HG03354 (cell line): Measurements from ENCODE around the gene BRD3.
"Not testable (repeated sequence)": the region's sequence is repeated elsewhere in the genome, so short reads cannot be mapped to it uniquely, and the experiment has no call there.

Source experiments
- ATAC-seq: cut with Tn5 transposase; IDR thresholded peaks from one replicate; pipeline ENCODE4 v1.9.1; 2021; ENCODE audit warnings: mild to moderate bottlenecking; ENCODE audit not compliant: unreplicated experiment, poor library complexity, severe bottlenecking

The BRD3 gene

DNA sequence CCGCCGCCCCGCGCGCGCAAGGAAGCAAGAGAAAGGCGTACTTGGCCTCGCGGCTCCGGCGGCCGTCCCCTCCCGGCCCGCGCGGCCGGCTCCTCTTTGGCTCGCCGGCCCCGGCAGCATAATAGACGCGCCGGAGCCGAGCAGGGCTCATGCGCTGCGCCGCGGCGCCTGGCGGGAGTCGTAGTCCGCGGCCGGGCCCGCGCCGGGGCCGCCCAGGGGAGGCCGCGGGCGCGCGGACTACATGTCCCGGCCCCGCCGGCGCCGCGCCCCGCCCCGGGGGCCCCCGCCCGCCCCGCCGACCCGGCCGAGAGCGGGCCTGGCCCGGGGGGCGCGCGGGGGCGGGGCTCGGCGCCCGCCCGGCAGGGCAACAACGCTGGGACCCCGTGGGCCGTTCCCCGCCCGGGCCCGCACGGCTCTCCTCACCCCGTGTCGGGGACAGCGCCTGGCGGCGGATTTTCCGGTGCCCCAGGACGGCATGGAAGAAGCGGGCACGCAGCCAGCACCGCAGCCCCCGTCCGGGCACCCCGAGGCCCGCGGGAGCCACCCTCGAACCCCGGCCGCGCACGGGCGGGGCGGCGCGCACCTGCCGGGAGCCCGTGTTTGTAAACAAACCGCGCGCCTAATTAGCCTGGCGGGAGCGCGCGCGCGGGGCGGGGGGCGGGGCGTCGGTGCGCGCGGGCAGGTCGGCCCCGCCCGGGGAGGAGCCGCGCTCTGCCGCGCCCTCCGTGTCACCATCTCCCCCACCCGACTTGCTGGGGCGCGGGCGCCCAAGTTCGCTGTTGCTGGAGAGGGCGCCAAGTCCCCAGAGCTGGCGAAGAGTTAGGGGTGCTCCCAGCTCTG lies at the start of gene BRD3:
BRD3 (minus strand) TSS at position 123 of the 840 bp plus-strand sequence. CDS start 14,549 bp downstream, outside the sequence.
- peak; percentile 79 for ATAC-seq

DNA sequence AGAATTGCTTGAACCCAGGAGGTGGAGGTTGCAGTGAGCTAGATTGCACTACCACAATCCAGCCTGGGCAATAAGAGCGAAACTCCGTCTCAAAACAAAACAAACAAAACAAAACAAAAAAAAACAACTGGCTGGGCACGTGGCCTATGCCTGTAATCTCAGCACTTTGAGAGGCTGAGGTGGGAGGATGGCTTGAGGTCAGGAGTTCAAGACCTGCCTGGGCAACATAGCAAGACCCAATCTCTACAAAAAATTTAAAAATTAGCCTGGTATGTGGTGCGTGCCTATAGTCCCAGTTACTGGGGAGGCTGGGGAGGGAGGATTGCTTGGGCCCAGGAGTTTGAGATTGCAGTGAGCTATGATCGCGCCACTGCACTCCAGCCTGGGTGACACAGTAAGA lies 44.7 kb upstream of the BRD3 start:
- no peak for ATAC-seq

DNA sequence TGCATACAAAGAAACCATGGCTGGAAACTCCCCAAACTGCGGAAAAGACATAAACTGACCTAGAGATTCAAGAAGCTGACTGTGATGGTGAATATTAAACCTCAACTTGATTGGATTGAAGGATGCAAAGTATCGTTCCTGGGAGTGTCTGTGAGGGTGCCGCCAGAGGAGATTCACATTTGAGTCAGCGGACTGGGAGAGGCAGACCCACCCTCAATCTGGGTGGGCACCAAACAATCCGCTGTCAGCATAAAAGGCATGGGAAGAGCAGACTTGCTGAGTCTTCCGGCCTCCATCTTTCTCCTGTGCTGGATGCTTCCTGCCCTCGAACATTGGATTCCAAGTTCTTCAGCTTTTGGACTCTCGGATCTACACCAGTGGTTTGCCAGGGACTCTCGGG lies 43.2 kb upstream of the BRD3 start:
- no peak for ATAC-seq

DNA sequence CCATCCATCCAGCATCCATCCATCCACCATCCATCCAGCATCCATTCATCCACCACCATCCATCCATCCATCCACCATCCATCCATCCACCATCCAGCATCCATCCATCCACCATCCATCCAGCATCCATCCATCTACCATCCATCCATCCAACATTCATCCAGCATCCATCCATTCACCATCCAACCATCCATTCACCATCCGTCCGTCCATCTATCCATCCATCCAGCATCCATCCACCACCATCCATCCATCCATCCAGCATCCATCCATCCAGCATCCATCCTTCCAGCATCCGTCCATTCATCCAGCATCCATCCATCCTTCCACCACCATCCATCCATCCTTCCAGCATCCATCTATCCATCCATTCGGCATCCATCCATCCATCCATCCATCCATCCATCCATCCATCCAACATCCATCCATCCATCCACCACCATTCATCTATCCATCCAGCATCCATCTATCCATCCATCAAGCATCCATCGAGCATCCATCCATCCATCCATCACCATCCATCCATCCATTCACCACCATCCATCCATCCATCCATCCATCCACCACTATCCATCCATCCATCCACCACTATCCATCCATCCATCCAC lies 35.7 kb upstream of the BRD3 start:
- ATAC-seq, result no peak

DNA sequence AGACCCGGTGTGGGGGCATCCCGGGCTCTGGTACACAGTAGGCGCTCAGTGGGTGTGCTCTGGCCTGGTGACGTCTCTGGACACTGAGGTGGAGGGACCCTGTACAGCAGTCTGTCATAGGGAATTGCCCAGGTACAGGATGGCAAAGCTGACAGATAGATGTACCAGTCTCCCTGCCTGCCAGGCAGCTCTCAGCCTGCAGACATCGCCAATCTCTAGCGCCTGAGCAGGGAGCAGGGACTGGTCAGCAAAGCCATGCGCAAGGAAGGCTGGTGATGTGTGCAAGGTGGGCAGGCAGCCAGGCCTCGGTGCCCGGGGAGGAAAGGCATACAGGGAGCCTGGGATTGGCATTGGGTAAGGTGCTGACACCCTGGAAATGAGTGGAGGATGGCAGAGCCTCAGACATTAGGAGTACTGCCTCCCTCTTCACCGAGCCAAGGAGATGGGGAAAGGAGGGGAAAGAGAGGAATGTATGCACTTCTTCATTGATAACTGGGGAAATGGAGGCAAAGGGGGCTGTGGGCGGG lies 33.9 kb upstream of the BRD3 start:
- no peak for ATAC-seq

DNA sequence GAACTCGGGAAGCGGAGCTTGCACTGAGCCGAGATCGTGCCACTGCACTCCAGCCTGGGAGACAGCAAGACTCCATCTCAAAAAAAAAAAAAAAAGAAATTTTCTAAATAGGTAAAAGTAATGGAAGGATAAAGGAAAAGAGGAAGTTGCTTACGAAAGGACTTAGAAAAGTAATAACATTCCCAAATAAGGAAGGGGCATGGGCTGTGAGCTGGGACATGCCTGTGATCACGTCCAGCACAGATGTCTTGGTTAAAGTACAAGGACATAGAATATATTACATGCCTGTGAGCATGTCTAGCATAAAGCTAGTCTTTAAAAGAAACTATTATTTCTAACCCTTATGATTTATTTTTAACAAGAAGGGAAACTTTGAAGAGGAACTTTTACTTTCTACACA lies 33.3 kb upstream of the BRD3 start:
- ATAC-seq, result not testable (repeated sequence)

DNA sequence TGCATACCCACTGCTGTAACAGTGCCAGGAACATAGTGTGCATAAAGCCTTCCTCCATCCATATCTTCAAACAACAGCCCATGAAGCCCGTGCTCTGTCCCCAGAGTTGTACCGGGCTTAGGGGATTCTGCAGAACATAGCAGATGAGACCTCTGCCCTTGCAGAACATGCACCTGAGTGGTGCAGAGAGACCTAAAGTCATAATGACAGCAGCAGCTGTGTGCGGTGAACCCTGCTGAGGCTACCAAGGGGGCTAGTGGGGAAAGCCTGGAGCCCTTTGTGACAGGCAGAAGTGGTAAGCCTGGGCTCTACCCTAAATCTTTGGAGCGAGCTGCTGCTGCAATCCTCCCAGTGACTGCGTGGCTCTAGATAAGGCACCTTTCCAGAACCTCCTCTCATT lies 32.2 kb upstream of the BRD3 start:
- no peak for ATAC-seq

DNA sequence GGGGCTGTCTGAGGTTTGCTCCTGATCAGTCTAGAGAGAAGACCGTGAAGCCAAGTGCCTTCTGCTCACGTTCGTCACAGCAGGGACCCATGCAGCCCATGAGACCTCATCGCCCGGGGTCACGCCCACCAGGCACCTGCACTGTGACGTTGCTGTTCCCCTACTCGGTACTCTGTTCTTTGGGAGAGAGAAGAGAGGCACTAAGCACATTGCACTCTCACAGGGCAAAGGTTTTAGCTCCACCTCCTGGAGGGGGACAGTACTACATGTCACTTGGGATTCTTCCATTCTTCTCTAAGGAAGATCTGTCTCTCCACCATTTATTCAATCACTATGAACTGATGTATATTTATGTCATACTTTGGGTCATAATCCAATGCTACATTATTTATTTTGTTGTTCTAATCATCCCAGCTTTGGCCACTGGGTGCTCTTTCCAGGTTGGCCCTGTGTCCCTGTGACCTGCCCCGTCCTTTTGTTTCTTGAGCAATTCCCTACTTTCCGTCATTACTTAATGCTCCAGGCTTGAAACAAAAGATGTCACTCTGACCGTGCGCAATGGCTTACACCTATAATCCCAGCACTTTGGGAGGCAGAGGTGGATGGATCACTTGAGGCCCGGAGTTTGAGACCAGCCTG lies 31.4 kb upstream of the BRD3 start:
- ATAC-seq, result no peak

DNA sequence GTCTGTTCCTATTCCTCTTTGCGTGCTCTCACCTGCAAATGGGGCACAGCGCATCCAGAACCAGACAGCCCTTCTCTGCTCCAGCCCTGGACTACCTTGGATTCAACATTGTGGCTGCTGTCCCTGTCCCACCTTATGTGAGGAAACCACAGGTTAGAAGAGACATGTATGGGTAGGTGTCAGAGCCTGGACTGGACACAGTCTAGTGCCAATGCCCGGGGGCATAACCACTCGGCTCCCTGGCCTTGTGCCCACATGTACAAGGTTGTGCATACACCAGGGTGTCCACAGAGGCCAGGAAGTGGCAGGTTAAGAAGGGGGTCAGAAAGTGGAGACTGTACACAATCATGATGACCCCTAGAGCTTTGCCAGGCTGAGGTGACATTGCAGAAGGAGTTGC lies 22.1 kb upstream of the BRD3 start:
- ATAC-seq, result no peak

DNA sequence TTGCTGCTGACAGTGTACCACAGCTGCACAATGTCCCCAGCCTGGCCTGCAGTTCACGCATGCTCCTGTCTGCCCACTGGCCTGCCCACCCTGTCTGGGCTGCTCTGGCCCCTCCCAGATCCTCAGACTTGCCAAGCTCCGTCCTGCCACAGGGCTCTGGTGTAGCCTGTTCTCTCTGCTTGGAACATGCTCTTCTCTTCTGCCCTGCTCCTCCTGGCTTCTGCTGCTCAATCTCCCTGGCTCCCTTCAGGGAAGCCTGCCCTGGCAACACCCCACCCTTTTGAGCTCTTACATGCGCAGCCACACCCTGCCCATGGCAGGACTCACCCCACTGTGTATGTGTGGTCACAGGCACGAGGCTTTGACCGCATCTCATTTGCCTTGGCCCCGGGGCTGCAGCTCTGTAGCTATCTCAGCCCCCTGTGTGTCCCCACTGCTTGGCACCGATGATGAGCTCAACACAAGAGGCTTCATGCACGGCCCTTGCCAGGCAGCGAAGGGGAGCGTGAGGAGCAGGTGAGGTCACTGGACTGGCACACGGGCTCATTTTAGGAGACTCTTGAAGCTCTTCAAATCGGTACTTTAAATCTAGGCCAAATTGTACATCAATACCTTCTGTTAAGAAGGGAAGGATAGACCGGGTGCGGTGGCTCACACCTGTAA lies 20.4 kb upstream of the BRD3 start:
- no peak for ATAC-seq

DNA sequence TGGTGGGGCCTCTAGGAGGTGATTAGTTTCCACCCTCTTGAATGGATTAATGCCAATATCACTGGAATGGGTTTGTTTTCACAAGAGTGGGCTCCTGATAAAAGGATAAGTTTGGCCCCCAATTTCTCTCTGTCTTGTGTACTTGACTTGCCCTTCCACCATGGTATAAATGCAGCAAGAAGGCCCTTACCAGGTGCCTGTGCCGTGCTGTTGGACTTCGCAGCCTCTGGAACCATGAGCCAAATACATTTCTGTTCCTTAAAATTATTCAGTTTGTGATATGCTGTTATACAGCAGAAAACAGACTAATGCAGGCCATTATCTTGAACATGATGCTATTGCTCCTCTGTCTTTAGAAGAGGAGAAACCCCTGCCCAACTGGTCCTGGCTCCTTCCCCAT lies 17.8 kb upstream of the BRD3 start:
- ATAC-seq, result no peak

DNA sequence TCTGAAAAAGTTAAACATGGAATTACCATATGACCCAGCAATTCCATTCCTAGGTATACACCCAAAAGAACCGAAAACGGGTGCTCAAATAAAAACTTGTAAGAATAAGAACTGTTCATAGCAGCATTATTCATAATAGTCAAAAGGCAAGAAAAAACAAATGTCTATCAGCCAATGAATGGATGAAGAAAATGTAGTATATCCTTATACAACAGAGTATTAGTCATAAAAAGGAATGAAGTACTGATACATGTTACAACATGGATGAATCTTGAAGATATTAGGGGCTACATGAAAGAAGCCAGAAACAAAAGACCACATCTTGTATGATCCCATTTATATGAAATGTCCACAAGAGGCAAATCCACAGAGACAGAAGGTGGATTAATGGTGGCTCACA lies 15.6 kb upstream of the BRD3 start:
- no peak for ATAC-seq

DNA sequence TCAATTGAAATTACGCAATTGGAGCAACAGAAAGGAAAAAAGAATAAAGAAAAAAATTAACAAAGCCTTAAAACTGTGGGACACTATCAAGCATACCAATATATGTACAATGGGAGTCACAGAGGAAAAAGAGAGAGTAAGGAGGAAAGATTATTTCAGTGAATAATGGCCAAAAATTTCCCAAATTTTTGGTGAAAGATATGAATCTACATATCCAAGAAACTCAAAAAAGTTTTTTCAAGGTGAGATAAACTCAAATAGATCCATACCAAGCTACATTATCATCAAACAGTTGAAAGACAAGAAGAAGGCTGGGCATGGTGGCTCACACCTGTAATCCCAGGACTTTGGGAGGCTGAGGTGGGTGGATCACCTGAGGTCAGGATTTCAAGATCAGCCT lies 8.8 kb upstream of the BRD3 start:
- no peak for ATAC-seq

DNA sequence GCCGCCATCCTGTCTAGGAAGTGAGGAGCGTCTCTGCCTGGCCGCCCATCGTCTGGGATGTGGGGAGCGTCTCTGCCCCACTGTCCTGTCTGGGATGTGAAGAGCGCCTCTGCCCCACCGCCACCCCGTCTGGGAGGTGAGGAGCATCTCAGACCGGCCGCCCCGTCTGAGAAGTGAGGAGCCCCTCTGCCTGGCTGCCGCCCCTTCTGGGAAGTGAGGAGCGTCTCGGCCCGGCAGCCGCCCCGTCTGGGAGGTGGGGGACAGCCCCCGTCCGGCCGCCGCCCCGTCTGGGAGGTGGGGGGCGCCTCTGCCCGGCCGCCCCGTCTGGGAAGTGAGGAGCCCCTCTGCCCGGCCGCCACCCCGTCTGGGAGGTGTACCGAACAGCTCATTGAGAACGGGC lies 7.9 kb upstream of the BRD3 start:
- not testable (repeated sequence) for ATAC-seq

DNA sequence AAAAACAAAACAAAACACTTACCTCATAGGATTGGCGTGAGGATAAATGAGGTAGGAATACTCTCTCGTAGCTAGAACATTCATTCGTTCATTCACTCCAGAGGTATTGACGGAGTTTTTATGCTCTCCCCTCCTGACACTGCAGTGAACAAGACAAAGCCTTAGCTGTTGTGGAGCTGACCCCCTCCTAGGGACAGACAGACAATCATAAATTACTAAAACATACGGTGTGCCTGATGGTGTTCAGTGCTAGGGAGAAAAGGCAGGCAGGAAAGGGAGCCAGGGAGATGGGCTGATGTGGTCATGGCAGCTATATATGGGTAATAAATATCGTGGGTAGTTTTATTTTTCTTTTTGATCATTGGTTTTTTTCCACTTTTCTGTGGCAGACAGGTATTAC lies 5.7 kb upstream of the BRD3 start:
- no peak for ATAC-seq

DNA sequence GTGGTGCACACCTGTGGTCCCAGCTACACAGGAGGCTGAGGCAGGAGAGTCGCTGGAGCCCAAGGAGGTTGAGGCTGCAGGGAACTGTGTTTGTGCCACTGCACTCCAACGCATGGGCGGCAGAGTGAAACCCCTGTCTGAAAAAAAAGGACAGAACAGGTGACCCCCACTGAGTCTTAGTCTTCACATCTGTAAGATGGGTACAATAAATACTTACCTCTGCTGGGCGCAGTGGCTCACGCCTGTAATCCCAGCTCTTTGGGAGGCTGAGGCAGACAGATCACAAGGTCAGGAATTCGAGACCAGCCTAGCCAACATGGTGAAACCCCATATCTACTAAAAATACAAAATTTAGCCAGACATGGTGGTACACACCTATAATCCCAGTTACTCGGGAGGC lies 4.9 kb upstream of the BRD3 start:
- ATAC-seq, result not testable (repeated sequence)

DNA sequence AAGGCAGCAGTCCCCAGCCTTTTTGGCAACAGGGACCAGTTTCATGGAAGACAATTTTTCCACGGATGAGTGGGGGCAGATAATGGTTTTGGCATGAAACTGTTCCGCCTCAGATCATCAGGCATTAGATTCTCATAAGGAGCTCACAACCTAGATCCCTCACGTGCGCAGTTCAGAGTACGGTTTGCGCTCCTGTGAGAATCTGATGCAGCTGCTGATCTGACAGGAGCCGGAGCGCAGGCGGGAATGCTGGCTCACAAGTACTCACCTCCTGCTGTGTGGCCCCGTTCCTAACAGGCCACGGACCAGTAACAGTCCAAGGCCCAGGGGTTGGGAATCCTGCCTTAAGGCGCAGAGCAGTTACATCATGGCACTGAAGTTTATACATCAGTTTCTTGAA lies 3.3 kb upstream of the BRD3 start:
- ATAC-seq, result no peak

DNA sequence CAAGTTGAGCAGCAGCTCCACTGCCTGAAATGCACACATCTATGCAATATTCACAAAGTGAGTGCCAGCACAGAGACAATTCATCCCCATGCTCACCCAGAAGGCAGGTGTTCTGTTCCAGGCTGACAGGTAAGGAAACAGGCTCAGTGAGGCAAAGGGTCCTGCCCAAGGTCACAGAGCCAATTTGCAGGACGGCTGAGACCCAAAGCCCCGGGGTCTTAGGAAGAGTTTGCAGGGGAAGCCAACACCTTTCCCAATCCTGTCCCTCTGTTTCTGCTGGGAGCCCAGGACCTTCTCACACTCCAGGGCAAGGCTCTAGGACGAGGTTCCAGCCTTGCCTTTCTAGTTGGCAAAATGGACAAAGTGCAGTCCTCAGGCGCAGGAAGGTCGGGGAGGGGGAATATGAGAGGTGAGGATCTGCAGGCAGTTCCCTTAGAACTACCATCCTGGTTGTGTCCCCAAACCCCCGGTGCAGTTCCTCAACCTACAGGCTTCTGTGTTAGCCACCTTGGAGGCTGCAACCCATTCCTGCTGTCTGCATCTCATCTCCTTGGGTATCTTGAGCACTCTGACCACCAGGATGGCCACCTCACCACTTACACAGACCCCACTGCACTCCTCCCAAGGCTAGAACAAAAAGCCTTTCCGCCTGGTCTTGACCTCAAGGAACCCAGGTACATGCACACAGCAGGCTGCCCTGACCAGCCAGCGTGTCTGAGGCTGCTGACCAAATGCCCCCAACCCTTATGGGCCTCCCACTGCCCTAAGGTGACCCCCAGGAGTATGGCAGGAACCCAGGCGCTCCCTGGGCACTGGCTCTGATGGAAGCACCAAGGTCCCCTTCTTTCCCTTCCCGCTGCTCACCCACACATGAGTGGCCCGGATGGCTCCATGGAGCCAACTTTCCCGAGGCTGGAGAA lies 1.9 kb upstream of the BRD3 start:
- no peak for ATAC-seq

DNA sequence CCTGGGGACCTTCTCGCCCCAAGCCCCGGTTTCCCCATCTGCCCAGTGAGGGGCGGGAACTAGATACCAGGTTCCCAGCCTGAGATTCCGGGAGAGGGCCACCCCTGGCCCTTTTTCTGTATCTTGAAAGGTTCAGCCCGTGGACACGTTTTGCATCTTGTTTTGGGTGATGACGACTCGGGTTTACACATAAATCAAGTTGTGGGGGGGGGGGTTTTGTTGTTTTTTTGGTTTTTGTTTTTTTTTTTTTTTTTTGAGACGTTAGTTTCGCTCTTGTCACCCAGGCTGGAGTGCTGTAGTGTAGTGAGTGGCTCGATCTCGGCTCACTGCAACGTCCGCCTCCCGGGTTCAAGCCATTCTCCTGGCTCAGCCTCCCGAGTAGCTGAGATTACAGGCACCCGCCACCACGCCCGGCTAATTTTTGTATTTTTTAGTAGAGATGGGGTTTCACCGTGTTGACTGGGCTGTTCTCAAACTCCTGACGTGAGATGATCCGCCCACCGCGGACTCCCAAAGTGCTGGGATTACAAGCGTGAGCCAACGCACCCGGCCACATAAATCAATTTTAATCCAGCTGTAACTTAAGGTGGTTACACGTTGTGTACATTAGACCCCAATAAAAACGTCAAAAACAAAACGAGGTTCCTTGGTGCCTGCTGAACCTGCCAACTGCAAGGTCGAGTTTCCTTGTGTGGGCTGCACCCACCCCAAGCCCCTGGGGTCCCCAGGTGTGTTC lies 1.1 kb upstream of the BRD3 start:
- ATAC-seq, result peak; percentile 0
